ENCODE results near the gene MC5R. TPM values are rescaled to one million over a fixed set of nuclear protein-coding genes. Genes with fewer than 3 reads are reported as not detected.

MC5R gene
- total RNA-seq, 4 donors from 2014 or later, result not detected

DNA sequence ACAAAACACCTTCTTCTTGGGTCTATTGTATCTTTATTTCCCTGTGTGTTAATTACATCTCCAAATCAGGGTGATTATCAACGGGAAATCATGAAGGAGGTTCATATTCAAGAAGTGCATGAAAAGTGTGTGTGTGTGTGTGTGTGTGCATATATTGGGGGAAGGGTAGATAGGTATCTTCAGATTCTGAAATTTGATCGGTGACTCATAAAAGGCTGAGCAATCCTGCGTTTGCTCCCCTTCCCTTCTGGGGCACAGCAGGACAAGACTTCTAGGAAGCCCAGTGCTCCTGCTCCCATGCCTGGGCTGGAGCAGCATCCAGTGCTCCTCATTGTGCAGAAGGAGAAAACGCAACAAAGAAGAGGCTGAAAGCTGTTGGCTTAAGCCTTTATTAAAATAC lies 25.8 kb downstream of the MC5R start:
- TF ChIP-seq, protein P1, sequence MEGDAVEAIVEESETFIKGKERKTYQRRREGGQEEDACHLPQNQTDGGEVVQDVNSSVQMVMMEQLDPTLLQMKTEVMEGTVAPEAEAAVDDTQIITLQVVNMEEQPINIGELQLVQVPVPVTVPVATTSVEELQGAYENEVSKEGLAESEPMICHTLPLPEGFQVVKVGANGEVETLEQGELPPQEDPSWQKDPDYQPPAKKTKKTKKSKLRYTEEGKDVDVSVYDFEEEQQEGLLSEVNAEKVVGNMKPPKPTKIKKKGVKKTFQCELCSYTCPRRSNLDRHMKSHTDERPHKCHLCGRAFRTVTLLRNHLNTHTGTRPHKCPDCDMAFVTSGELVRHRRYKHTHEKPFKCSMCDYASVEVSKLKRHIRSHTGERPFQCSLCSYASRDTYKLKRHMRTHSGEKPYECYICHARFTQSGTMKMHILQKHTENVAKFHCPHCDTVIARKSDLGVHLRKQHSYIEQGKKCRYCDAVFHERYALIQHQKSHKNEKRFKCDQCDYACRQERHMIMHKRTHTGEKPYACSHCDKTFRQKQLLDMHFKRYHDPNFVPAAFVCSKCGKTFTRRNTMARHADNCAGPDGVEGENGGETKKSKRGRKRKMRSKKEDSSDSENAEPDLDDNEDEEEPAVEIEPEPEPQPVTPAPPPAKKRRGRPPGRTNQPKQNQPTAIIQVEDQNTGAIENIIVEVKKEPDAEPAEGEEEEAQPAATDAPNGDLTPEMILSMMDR (IDR thresholded peaks at IDR 0.05; ENCODE audit: low read depth), result no peak

DNA sequence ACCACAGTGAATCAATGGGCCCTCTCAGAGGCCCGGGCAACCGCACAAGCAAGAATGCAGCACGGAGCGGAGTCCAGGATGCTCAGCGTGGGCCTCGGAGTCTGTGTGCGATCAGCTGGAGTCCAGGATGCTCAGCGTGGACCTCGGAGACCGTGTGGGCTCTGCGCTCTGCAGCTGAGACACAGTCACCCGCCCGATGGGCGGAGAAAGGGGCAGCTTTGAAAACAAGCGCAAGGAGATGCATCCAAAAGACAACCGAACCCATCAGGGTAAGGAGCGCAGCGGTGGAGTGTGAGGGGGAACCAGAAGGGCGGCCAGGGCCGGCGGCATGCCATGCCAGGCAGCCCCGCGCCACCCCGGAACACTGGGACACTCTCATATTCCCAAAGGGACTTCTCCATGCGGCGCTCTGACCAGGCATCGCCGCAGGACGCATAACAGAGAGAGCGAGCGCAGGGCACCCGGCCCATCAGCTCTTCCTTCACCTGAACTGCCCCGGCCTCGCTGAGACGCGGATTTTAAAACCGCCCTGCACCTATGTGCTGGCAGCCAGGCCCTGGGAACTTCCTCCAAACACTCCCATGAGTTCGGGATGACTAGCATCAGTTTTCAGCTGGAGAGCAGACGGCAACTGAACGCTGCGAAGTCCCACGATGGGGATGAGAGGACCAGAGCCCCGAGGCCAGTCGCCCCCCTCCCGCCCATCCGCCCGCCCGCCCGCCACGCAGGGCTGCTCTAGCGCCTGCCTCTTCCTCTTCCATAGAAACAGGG lies 44.7 kb downstream of the MC5R start:
- TF ChIP-seq, protein P1 (IDR thresholded peaks at IDR 0.05; ENCODE audit: low read depth), result no peak

DNA sequence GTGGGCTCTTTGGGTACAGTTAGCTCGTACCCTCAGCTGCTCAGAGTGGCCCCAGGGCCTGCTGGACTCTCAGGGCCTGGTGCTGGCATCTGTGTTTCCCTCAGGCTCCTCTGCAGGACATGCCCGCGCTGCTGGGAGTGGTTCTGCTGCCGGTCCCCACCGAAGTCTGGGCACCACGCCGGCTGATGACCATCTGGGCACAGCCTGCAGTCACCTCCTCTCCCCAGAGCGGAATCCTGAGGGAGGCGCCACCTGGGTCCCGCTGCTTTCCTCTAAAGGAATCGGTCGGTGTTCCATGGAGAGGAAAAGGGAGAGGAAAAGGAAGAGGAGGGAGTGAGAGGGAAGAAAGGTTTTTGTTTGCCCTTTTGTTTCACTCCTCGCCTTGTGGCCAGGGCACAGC lies 47.8 kb downstream of the MC5R start:
- TF ChIP-seq, protein P1 (IDR thresholded peaks at IDR 0.05; ENCODE audit: low read depth), result no peak

DNA sequence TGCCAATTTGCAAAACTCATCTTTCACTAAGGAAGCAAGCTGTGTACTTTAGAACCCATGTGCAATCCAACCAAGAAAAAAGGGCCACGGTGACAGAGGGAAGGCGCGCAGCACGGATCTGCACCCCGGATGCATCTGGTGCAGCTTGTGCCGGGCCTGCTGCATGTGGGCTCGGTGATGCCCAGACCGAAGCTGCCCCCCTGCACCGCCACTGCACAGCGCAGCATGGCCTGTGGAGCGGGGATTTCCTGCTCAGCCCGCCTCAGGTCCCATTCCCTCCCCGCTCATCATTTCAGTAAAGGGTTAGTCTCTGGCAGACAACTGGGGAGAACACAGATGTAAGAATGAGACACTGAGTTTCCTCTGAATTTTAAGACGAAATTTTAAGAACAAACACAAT lies 48.4 kb downstream of the MC5R start:
- TF ChIP-seq, protein P1 (IDR thresholded peaks at IDR 0.05; ENCODE audit: low read depth), result no peak

DNA sequence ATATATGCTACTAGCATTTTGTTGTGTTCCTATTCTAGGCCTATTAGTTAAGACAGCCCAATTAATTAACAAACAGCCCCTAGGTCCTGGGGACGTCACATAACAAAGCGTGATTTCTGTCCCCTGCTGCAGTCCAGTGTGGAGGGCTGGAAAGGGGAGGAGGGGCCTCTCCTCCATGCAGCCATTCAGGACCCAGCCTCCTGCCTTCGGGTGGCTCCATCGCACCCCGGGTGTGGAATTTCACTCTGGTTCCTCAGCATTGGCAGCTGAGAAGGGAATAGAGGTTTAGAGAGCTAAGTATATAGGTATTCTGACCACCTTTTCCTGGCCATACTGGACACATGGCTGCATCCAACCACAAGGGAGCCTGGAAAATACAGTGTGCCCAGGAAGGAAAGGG lies 49.0 kb downstream of the MC5R start:
- TF ChIP-seq, protein P1 (IDR thresholded peaks at IDR 0.05; ENCODE audit: low read depth), result no peak

DNA sequence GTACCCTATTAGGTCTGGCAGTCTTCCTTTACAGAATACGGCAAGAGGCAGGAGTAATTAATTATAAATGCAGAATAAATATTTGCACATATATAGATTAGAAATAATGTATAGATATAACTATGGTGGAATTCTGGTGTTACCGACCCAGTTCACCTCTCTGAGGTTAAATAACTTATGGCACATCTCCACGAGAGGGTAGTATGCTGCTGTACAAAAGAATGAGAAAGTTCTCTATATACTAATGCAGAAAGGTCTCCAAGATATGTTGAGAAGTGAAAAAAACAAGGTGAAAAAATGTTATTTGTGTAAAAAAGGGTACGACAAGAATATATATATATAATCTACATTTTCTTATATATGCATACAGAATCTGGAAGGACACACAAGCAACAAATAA lies 50.6 kb downstream of the MC5R start:
- TF ChIP-seq, protein P1 (IDR thresholded peaks at IDR 0.05; ENCODE audit: low read depth), result no peak

Other genes with a start within 250 kb of the MC5R start
- 10 to 100 TPM in 2 of 4 donors, 1 to 10 TPM in 2; 4.3 to 14.2 (median 10.7) TPM for gene FAM210A, start 97.6 kb upstream of the MC5R start, total RNA-seq
- gene RNMT, start 97.5 kb upstream of the MC5R start, total RNA-seq, result 10 to 100 TPM; 15.4 to 24.8 (median 22.9) TPM
- gene MC2R, start 91.4 kb downstream of the MC5R start, total RNA-seq, result not detected